Left ventricle myocardium inferior (tissue), 1 donor: ENCODE data around the gene IL7R. TPM values are rescaled to one million over a fixed set of nuclear protein-coding genes. Genes with fewer than 3 reads are reported as not detected.

ENCODE experiments used
- DNase-seq: peaks from one replicate; pipeline ENCODE4 v3.0.0-alpha.2; 2020
- H3K27ac ChIP-seq: fragments of 200-600 bp; replicated peaks from 2 replicates; pipeline ENCODE4 v1.8.0; 2021
- H3K27me3 ChIP-seq: fragments of 200-600 bp; 2 replicates; pipeline ENCODE4 v1.8.0; 2021; ENCODE audit warnings: low read depth
- H3K36me3 ChIP-seq: fragments of 200-600 bp; 2 replicates; pipeline ENCODE4 v1.8.0; 2021
- H3K4me1 ChIP-seq: fragments of 200-600 bp; 2 replicates; pipeline ENCODE4 v1.8.0; 2021
- H3K4me3 ChIP-seq: fragments of 200-600 bp; 2 replicates; pipeline ENCODE4 v1.8.0; 2021; ENCODE audit warnings: mild to moderate bottlenecking, moderate library complexity
- H3K9me3 ChIP-seq: fragments of 200-600 bp; replicated peaks from 2 replicates; pipeline ENCODE4 v1.8.0; 2021
- CTCF ChIP-seq: fragments of 200-600 bp; IDR thresholded peaks from 2 replicates; pipeline ENCODE4 v1.8.0; 2021; ENCODE audit warnings: antibody characterized with exemption, mild to moderate bottlenecking, borderline replicate concordance
- intact Hi-C: fragments of 100-400 bp; cut with micrococcal nuclease; formaldehyde crosslinking; loops from one replicate; pipeline ENCODE4 v1.11.0; 2022
- total RNA-seq: library from RNA; stranded (reverse); fragmentation: NEBNext Ultra II Directional; extraction: Animal tissue kit (Norgen Biotek cat#: 25700); gene quantifications from one replicate; pipeline ENCODE4 v1.2.1, GENCODE V29; 2021
- donor health status: DM: no; HTN: yes; CAD: no; lungs with severe emphysema.

Gene IL7R
- total RNA-seq, 1 donor from 2014 or later = 0.66 TPM

GRCh38 chr5:35857606-35858205, 1.0 kb downstream of the IL7R start:
- intact Hi-C loops = no loop called here
- no peaks in the 10 kb centered on the region for H3K36me3 ChIP-seq
- no peak for DNase-seq
- no peaks in the 10 kb centered on the region for H3K9me3 ChIP-seq
- no peak overlapping the region for H3K4me3 ChIP-seq
- no peaks in the 10 kb centered on the region for H3K27me3 ChIP-seq
- TF ChIP-seq CTCF = no peak
- no peak overlapping the region for H3K27ac ChIP-seq
- H3K4me1 ChIP-seq = no peaks in the 10 kb centered on the region

GRCh38 chr5:35859101-35859661, 2.5 kb downstream of the IL7R start:
- intact Hi-C loops = no loop called here
- TF ChIP-seq CTCF = no peak

GRCh38 chr5:35860686-35861085, 4.0 kb downstream of the IL7R start:
- no peak overlapping the region for H3K27ac ChIP-seq
- H3K36me3 ChIP-seq = no peaks in the 10 kb centered on the region
- no peaks in the 10 kb centered on the region for H3K4me1 ChIP-seq
- no peak overlapping the region for H3K4me3 ChIP-seq
- intact Hi-C loops = no loop called here
- no peaks in the 10 kb centered on the region for H3K27me3 ChIP-seq
- DNase-seq = no peak
- no peak for TF ChIP-seq CTCF
- H3K9me3 ChIP-seq = peaks cover 3% of the 10 kb centered on the region

More at GRCh38 chr5:35859101-35859661, 2.5 kb downstream of the IL7R start:
- Histone ChIP-seq H3K9me3 (peaks cover under 1% of the 10 kb centered on the region), H3K36me3 (no peaks in the 10 kb centered on the region), H3K27me3 (no peaks in the 10 kb centered on the region), H3K27ac (no peak overlapping the region), H3K4me1 (no peaks in the 10 kb centered on the region), H3K4me3 (no peak overlapping the region)
- DNase-seq = no peak

GRCh38 chr5:35861718-35862117, 5.0 kb downstream of the IL7R start:
- intact Hi-C loops = no loop called here
- H3K9me3 ChIP-seq = peaks cover 3% of the 10 kb centered on the region
- DNase-seq = no peak

GRCh38 chr5:35862126-35862525, 5.4 kb downstream of the IL7R start:
- no peak for TF ChIP-seq CTCF
- peaks cover 3% of the 10 kb centered on the region for H3K9me3 ChIP-seq
- H3K36me3 ChIP-seq = no peaks in the 10 kb centered on the region
- H3K27me3 ChIP-seq = no peaks in the 10 kb centered on the region
- DNase-seq = no peak
- no peaks in the 10 kb centered on the region for H3K4me1 ChIP-seq
- H3K27ac ChIP-seq = no peak overlapping the region
- intact Hi-C loops = no loop called here
- no peak overlapping the region for H3K4me3 ChIP-seq

More at GRCh38 chr5:35861718-35862117, 5.0 kb downstream of the IL7R start:
- no peak for TF ChIP-seq CTCF
- no peaks in the 10 kb centered on the region for H3K36me3 ChIP-seq
- H3K4me1 ChIP-seq = no peaks in the 10 kb centered on the region
- no peaks in the 10 kb centered on the region for H3K27me3 ChIP-seq
- no peak overlapping the region for H3K4me3 ChIP-seq
- H3K27ac ChIP-seq = no peak overlapping the region
